Nephron progenitor cell (in vitro differentiated cells): ENCODE results near the gene MAPKAP1.

Source experiments
- DNase-seq: peaks from one replicate; pipeline ENCODE4 v3.0.0; 2021
- H3K27ac Mint-ChIP-seq: 2 replicates; pipeline ENCODE4 v1.8.0; 2021; ENCODE audit warnings: mild to moderate bottlenecking, moderate library complexity, mixed read lengths
- H3K27me3 Mint-ChIP-seq: 2 replicates; pipeline ENCODE4 v1.8.0; 2021; ENCODE audit warnings: mild to moderate bottlenecking, low read depth, mixed read lengths; ENCODE audit not compliant: poor library complexity
- H3K36me3 Mint-ChIP-seq: 2 replicates; pipeline ENCODE4 v1.8.0; 2021; ENCODE audit warnings: low read depth, mixed read lengths
- H3K4me1 Mint-ChIP-seq: 2 replicates; pipeline ENCODE4 v1.8.0; 2021; ENCODE audit warnings: mixed read lengths
- H3K4me3 Mint-ChIP-seq: 2 replicates; pipeline ENCODE4 v1.8.0; 2021; ENCODE audit warnings: mild to moderate bottlenecking, moderate library complexity, mixed read lengths
- H3K9me3 Mint-ChIP-seq: 2 replicates; pipeline ENCODE4 v1.8.0; 2021; ENCODE audit warnings: mild to moderate bottlenecking, moderate library complexity, mixed read lengths
- TF ChIP-seq, protein P1 (sequence below): fragments of 200-600 bp; sonication (generic); IDR thresholded peaks from 2 replicates; pipeline ENCODE4 v1.5.0; 2021; ENCODE audit warnings: antibody characterized with exemption

The MAPKAP1 gene

DNA sequence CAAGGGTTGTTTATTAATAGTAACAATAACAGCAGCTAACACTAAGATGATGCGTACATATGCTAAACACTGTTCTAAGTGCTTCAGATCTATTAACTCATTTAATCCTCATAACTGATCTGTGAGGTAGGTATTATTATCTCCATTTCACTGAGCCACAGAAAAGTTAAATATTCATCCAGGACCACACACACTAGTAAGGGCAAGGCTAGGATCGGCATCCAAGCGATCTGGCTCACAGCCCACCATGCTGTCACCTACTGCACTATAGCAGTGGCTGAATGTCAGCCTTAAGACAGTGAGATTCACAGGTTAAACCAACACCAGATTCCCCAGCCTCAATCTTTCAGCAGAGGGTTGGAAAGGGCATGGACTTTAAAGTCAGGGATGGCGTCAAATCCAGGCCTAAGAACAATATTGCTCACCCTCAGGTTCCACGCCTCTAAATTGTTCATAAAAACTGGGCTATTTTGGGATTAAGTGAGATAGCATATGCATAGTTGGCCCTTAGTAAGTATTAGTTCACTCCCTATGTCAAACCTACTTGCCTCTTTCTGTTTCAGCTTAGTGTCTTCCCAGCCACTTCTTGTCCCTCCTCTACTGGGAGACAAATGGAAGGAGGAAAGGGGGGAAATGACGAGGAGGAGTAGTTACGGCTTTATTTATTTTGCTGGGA lies 150.8 kb downstream of the MAPKAP1 start:
- TF ChIP-seq, protein P1, sequence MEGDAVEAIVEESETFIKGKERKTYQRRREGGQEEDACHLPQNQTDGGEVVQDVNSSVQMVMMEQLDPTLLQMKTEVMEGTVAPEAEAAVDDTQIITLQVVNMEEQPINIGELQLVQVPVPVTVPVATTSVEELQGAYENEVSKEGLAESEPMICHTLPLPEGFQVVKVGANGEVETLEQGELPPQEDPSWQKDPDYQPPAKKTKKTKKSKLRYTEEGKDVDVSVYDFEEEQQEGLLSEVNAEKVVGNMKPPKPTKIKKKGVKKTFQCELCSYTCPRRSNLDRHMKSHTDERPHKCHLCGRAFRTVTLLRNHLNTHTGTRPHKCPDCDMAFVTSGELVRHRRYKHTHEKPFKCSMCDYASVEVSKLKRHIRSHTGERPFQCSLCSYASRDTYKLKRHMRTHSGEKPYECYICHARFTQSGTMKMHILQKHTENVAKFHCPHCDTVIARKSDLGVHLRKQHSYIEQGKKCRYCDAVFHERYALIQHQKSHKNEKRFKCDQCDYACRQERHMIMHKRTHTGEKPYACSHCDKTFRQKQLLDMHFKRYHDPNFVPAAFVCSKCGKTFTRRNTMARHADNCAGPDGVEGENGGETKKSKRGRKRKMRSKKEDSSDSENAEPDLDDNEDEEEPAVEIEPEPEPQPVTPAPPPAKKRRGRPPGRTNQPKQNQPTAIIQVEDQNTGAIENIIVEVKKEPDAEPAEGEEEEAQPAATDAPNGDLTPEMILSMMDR: no peak
- no peak for DNase-seq
- Mint-ChIP-seq H3K4me3 (no peak overlapping the region), H3K27ac (peak overlapping the region; percentile 98), H3K9me3 (no peaks in the 10 kb centered on the region), H3K27me3 (no peaks in the 10 kb centered on the region), H3K36me3 (peaks cover 5% of the 10 kb centered on the region), H3K4me1 (peaks cover 48% of the 10 kb centered on the region)

DNA sequence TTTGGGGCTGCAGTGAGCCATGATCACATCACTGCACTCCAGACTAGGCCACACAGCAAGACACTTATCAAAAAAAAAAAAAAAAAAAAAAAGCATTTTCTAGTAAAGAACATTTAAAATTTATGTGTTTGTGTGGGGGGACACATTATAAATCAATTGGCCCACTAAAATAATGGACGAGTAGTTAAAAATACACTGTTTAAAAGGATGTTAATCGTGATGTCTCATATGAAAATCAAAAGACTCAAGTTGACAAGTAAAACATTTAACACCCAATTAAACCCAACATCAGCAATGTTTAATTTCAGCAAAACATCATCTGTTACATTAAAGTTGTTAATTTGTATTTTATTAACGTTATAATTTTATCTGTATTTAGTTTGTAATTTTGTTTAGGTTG lies 152.3 kb downstream of the MAPKAP1 start:
- H3K36me3 Mint-ChIP-seq: peaks cover 5% of the 10 kb centered on the region
- DNase-seq: no peak
- H3K27me3 Mint-ChIP-seq: no peaks in the 10 kb centered on the region
- H3K27ac Mint-ChIP-seq: no peak overlapping the region
- H3K4me3 Mint-ChIP-seq: no peak overlapping the region
- TF ChIP-seq, protein P1: no peak
- H3K4me1 Mint-ChIP-seq: peaks cover 47% of the 10 kb centered on the region
- H3K9me3 Mint-ChIP-seq: no peaks in the 10 kb centered on the region

DNA sequence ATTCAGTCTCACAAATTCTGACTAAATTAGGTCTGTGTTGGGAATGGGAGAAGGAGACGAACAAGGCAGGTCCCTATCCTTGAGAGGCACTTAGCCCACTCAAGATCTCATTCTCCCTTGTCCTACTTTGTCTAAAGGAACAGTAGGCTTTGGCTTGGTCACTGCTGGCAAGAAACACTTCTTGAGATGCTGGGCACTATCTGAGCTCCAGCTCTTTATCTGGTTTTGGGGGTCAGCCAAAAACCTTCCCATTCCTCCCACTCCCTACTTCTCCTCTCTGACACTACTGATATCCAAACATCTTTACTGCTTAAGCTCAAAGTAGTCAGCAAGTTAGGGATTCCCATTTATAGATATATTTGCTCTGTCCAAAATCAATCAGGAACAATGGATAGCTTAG lies 155.2 kb downstream of the MAPKAP1 start:
- Mint-ChIP-seq H3K27ac (peak overlapping the region; percentile 50), H3K4me3 (no peak overlapping the region), H3K9me3 (no peaks in the 10 kb centered on the region), H3K27me3 (no peaks in the 10 kb centered on the region), H3K36me3 (peaks cover 5% of the 10 kb centered on the region), H3K4me1 (peaks cover 39% of the 10 kb centered on the region)
- TF ChIP-seq, protein P1: no peak
- DNase-seq: no peak

DNA sequence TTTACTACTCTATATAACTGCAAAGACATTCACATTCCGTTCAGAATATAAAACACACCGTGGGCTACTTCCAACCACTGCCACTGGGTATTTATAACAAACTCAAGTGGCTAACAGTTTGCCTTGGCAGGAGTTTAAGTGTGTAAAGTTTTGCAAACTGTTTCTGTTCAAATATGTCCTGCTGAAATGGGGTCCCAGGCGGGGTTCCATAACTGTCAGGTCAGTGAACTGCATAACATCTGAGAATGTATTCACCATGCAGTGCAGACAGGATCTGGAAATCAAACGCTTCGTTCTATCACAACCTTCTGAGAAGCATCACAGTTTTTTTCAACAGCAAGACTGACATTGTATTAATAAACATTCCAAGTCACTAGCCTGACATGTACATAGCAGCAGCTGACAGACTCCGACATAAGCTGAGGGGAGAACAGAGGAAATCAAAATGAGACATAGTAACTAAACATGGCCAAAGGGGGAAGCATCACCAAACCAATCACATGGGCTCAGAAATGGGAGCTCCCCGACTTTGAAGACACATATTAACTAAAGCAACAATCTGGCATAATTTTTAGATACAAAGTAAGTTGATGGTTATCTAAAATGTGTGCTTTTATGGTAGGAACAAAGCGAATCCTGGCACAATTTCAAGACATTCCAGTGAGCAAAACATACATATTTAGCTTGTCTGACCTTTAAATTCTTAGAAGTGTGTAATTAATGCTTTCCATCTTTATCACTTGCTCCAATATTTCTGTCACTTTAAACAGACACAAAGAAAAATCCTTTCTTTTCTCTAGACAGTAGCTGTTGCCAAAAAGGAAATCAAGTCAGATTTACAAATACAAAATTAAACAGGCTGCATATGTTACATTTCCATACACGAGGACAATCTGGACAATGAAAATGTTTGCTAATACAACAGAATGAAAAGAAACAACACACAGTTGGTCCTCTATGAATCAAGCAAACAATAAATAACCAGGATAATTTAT lies 156.8 kb downstream of the MAPKAP1 start:
- TF ChIP-seq, protein P1: no peak
- no peak for DNase-seq
- Mint-ChIP-seq H3K27me3 (no peaks in the 10 kb centered on the region), H3K27ac (no peak overlapping the region), H3K36me3 (peaks cover 5% of the 10 kb centered on the region), H3K4me1 (peaks cover 27% of the 10 kb centered on the region), H3K9me3 (no peaks in the 10 kb centered on the region), H3K4me3 (no peak overlapping the region)

DNA sequence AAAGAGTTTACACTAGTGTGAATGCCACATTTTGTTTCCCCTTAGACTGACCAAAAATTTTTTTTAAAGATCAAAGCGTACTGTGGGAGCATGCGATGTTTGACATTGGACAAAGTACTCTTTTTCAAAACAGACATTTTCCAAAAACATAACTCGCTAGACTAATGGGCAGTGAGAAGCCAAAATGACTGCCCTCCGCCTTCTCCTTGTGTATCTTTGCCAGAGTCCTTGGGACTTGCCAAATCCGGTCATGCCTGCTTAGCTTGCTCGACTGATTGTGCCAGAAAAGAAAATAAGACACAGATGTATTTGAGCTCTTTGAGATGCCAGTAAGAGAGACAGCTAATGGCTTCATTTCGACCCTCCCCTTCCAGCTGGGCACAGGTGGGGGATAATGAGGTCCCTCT lies 157.5 kb downstream of the MAPKAP1 start:
- Mint-ChIP-seq H3K27me3 (no peaks in the 10 kb centered on the region), H3K36me3 (peaks cover 5% of the 10 kb centered on the region), H3K9me3 (no peaks in the 10 kb centered on the region), H3K4me3 (no peak overlapping the region), H3K27ac (no peak overlapping the region), H3K4me1 (peaks cover 23% of the 10 kb centered on the region)
- no peak for DNase-seq
- TF ChIP-seq, protein P1: no peak
